ENCODE results near the gene CAPN2.
A peak's percentile ranks its signal among the peaks of the same experiment; 100 is the strongest.

DNA sequence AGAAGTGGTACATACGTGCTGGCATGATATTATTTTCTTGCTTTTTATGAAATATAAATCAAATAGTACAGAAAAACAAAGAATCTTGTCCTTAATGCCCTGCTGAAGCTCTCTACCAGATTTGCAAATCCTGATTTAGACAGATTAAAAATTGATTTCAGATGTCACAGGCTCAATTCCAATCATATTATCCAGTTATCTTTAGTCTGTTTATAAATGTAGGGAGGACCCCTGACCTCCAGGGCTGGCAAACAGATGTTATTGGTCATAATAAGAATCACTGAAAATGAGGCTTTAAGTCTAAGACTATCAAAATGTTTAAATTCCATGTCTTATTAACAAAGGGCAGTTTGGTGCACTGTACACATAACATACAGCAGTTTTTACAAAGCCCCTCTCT, 71.3 kb downstream of the CAPN2 start:
- peak; percentile 61 for TF ChIP-seq GATA3 (IDR thresholded peaks at IDR 0.05; ENCODE audit: low read depth, low read length)
- TF ChIP-seq GATA2 (IDR thresholded peaks at IDR 0.05; ENCODE audit: low read depth, low read length): no peak

All from SH-SY5Y (cell line).